Fibroblast of villous mesenchyme (primary cell): ENCODE data around the gene KRTAP13-1. TPM values are rescaled to one million over a fixed set of nuclear protein-coding genes. Genes with fewer than 3 reads are reported as not detected.

Experiments used
- DNase-seq: peaks from one replicate; pipeline ENCODE4 v3.0.0-alpha.2; 2010; ENCODE audit warnings: low read depth
- H3K4me3 ChIP-seq: 2 replicates; pipeline ENCODE4 v1.5.1; 2011; ENCODE audit warnings: low read depth, mild to moderate bottlenecking, low read length
- total RNA-seq: library from RNA; depleted of rRNA; stranded (reverse); fragments of >200 nt; gene quantifications from 2 replicates; pipeline ENCODE4 v1.2.3, GENCODE V29; 2012
- TF ChIP-seq, protein P1 (sequence below): IDR thresholded peaks from 2 replicates; pipeline ENCODE4 v1.5.1; 2012; ENCODE audit warnings: low read depth, mild to moderate bottlenecking, low read length; ENCODE audit not compliant: insufficient read depth

Gene KRTAP13-1, protein sequence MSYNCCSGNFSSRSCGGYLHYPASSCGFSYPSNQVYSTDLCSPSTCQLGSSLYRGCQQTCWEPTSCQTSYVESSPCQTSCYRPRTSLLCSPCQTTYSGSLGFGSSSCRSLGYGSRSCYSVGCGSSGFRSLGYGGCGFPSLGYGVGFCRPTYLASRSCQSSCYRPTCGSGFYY
- total RNA-seq, result not detected in 2 replicates

DNA sequence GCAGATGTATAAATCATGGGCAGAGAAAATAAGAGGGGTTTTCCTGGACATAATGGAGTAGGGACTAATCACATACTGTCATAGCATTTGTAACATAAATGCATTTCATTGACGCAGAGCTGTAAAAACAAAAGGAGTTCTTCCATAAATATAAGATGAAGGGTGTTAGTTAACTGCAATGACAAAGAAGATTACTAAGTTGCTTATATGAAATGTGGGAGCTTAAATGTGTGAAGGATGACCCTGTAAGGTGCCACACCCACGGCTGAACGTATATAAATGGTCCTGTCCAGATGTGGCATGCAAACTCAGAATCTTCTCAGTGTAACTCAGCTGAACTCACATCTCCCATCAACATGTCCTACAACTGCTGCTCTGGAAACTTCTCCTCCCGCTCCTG lies at the start of gene KRTAP13-1:
Gene KRTAP13-1 (plus strand): TSS at position 301 of the 400 bp plus-strand sequence. CDS start 56 bp downstream, at position 357.
- TF ChIP-seq, protein P1, sequence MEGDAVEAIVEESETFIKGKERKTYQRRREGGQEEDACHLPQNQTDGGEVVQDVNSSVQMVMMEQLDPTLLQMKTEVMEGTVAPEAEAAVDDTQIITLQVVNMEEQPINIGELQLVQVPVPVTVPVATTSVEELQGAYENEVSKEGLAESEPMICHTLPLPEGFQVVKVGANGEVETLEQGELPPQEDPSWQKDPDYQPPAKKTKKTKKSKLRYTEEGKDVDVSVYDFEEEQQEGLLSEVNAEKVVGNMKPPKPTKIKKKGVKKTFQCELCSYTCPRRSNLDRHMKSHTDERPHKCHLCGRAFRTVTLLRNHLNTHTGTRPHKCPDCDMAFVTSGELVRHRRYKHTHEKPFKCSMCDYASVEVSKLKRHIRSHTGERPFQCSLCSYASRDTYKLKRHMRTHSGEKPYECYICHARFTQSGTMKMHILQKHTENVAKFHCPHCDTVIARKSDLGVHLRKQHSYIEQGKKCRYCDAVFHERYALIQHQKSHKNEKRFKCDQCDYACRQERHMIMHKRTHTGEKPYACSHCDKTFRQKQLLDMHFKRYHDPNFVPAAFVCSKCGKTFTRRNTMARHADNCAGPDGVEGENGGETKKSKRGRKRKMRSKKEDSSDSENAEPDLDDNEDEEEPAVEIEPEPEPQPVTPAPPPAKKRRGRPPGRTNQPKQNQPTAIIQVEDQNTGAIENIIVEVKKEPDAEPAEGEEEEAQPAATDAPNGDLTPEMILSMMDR, result no peak
- no peak for DNase-seq
- H3K4me3 ChIP-seq, result no peak within 1 kb of the TSS

DNA sequence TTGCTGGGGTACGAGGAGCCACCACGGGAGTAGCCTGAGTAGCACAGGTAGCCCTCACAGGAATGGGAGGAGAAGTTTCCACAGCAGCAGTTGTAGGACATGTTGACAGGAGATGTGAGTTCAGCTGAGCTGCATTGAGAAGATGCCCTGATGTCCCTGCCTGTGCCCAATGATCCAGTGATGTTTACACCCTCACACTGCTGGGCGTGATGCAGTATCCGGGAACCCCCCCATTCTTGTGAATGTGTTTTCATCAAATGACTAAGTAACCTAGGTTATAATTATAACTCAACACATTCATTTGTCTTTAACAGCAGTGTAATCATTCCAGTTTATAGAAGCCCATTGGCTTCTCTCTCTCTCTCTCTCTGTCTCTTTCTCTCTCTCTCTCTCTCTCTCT lies 47.3 kb upstream of the KRTAP13-1 start, which contains the start of gene KRTAP23-1:
Gene KRTAP23-1 (minus strand): TSS at position 101 of the 400 bp plus-strand sequence. CDS start 0 bp downstream, at position 101.
- DNase-seq, result no peak
- no peak within 1 kb of the TSS for H3K4me3 ChIP-seq
- TF ChIP-seq, protein P1, result no peak

DNA sequence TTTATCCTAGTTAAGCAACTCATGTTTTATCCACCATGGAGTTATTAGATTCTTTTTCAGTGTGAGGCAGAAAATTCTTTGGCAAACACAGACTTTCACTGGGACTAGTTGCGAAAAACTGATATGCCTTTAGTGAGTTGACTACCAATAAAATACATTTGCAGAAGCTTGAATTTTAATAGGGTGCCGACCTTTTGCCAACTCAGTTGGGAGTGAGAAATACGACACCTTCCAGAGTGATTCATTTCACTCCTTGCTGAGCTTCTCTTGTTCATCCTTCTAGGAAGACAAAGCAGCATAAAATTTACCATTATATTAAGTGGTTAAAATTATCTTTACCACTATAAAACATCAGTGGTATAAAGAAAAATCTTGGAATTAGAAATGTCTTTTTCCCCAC lies 46.3 kb upstream of the KRTAP13-1 start:
- DNase-seq, result no peak
- H3K4me3 ChIP-seq, result no peak overlapping the region
- TF ChIP-seq, protein P1, result no peak

DNA sequence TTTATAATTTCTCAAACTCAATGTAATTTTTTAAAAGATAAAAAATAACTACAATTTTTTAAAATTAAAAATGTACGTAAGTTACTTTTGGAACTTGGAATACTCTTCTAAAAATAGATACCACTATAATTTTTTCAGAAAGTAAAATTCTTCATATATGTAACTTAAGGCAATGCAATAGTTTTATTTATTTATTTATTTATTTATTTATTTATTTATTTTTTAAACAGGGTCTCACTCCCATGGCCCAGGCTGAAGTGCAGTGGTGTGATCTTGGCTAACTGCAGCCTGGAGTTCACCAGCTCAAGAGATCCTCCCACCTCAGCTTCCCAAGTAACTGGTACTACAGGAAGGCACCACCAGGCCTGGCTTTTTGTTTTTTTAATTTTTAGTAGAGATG lies 44.3 kb upstream of the KRTAP13-1 start:
- H3K4me3 ChIP-seq, result no peak overlapping the region
- no peak for DNase-seq
- TF ChIP-seq, protein P1, result no peak

DNA sequence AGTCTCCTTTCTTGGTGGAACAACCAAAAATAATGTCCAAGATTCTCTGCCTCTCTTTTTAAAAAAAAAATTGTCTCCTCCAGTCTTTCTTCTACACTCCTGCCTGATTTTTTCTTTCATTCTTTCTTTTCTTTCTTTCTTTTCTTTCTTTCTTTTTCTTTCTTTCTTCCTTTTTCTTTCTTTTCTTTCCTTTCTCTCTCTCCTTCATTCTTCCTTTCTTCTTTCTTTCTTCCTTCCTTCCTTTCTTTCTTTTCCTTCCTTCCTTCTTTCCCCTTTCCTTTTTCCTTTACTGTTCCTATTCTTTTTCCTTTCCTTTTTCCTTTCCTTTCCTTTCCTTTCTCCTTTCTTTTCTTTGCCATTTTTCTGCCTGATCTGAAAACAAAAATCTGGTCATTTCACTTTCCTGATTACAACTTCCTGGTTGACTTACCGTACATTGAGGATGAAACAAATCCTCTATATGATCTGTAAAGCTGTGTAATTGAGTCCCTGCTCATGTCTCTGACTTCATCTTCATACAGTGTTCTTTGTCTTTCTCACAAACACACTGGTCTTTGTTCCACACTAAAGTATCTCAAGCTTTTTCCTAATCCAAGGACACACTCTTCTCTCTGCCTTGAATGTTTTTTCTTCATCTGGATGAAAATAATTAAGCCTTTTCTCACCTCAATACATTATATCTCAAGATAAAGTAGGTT lies 41.4 kb upstream of the KRTAP13-1 start:
- DNase-seq, result no peak
- TF ChIP-seq, protein P1, result no peak
- H3K4me3 ChIP-seq, result no peak overlapping the region

DNA sequence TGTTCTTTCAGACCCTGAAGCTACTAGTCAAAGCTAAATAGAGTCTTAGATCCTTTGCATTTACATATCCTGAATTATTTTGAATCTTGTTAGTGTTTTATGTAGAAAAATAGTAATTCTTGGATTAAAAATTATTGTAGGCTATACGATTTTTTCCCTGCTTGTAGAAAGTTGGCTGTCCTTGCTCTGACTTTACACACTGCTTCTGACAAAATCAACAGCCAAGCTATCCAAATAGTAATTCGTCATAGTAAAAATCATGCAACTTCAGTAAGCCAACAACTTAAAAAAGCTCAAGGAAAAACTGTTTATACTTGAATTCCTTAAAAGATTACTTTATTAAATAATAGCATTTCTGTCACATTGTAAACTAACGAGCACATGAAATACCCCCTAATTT lies 39.9 kb upstream of the KRTAP13-1 start:
- no peak for DNase-seq
- no peak overlapping the region for H3K4me3 ChIP-seq
- TF ChIP-seq, protein P1, result no peak
